Measurements from ENCODE around the gene CBLL1.

- no peak for TF ChIP-seq CTCF (IDR thresholded peaks at IDR 0.05 in 2 of 3, conservative IDR thresholded peaks at IDR 0.05 in 1 of 3; ENCODE audit: control insufficient read depth in 2 of 3, extremely low read depth in 1 of 3, insufficient read depth in 1 of 3, low read depth in 3 of 3, low read length in 3 of 3)
- no peak for TF ChIP-seq EZH2 (IDR thresholded peaks at IDR 0.05; ENCODE audit: borderline replicate concordance, control insufficient read depth, low read depth, low read length)
Observed at GRCh38 chr7:107712025-107712424, 31.9 kb upstream of the CBLL1 start.
